GM15510 (cell line): ENCODE data around the gene SLC4A7.

Source experiments
- POLR2A ChIP-seq: IDR thresholded peaks from 3 replicates; pipeline ENCODE4 v1.6.1; 2011; ENCODE audit warnings: borderline replicate concordance; ENCODE audit not compliant: insufficient read length; ENCODE audit errors: extremely low read depth

Gene SLC4A7

DNA sequence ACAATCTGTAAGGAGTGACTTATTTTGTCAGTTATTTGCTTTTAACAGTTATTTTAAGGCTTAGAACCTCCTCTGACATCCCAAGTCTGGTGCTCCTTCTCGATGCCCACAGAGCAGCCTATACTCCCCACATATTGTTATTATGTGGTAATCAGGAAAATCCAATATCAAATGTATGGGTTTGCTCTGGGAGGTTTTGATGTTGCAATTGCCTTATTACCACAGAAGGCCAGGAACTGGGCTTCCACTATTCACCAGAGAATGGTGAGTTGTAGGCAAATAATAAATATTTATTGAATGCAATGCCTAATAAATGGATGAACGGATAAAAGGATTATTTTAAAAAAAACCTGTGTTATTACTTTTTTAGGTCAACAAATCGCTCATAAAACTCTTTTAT, 127.2 kb downstream of the SLC4A7 start:
- TF ChIP-seq POLR2A: no peak

DNA sequence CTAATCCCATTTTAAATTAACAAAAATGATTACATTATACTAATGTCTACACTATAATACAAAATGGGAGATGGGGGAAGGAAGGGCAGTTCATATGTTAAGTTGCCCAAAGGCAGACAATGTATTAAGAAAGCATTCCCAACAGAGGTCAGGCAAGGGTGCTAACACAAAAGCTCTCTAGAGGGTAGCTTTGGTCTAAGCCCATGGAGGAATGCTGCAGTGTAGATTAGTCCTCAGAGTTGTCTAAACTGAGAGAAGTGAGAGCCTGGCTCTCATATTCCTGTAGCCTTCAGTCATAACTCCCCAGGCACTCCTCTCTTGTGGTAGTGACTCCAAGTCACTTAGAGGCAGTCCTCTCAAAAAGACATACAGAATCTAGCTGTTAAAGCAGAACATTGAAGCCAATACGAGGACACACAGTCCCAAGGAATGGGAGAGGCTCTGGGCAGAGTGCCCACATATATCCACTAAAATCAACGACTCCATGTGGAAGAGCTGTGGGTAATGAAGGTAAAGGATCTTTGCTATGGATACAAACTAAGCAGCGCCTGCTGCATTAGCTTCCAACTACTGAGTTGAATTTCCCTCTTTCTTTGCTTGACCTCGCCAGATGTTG, 129.5 kb downstream of the SLC4A7 start:
- TF ChIP-seq POLR2A: no peak

GRCh38 chr3:27354161-27354560, 130.0 kb downstream of the SLC4A7 start:
- TF ChIP-seq POLR2A: no peak

DNA sequence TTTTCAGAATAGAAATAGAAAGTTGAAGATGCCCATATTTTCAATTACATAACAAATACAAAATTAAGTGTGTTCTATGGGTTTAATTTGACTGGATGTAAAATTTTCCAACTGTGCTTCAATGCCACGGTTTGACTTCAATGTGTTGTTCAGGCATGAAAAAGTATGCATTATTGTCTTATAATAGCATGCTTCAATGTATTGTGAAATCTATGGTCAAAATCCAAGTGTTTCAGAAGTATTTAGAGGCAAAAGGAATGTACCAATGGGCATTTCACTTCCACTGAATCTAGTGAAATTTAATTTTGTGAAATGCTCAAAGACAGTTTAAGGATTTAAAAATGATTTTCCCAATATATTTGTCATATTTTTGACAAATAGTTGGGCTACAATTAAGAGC, 131.0 kb downstream of the SLC4A7 start:
- no peak for TF ChIP-seq POLR2A

- TF ChIP-seq POLR2A: no peak
Observed at GRCh38 chr3:27352047-27352446, 132.1 kb downstream of the SLC4A7 start.

DNA sequence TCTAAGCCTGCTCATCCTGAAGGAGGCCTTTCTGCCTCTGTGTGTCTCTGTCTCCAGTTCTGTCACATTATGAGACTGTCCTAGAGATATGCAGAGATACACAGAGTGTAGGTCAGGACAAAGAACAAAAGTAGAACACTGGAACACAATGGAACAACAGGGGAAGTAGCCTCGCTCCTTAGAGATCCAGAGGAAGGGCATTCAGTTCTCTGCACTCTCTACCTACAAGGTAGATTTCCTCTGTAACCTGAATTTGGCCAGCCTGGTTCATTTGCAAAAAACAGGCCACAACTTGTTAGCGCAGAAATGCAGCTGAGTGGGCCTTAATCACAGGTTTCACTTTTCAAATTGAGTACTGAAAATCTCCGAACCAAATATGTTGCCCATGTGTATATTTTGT, 134.4 kb downstream of the SLC4A7 start:
- TF ChIP-seq POLR2A: no peak

- TF ChIP-seq POLR2A: no peak
Observed at GRCh38 chr3:27345959-27346865, 138.0 kb downstream of the SLC4A7 start.

DNA sequence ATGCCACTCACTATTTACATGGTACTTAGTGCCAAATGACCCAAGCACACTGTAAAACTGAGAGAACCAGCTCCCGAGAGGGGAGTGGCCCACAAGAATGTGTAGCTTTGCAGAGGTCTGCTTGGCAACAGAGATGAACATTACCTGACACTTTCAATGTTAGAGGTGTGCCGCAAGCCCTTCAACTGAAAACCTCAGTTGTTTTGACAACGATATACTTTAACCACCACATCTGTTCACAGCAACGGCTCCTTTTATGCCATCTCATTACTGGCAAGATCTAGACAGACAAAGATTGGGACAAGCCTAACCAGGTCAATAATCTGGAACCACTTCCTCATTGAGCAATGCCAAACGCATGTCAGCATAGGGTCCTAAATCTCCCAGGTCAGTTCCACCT, 138.7 kb downstream of the SLC4A7 start:
- TF ChIP-seq POLR2A: no peak

DNA sequence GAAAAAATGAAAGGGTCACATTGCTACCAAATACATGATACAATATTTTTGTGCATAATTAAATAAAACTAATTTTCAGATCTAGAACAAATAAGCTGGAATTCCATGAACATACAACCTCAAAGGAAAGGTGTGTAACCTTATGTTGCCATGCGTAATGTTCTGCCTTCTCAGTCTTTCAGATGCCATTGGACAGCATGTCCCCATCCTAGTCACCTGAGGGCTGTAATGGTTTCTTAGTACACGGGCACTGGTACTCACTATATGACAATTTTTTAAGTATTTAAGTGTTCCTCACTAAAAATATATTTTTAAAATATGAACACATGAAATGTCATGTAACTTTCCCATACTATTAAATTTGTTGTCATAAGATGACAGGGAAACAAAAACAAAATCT, 139.1 kb downstream of the SLC4A7 start:
- TF ChIP-seq POLR2A: no peak

GRCh38 chr3:27344192-27344591, 140.0 kb downstream of the SLC4A7 start:
- no peak for TF ChIP-seq POLR2A

DNA sequence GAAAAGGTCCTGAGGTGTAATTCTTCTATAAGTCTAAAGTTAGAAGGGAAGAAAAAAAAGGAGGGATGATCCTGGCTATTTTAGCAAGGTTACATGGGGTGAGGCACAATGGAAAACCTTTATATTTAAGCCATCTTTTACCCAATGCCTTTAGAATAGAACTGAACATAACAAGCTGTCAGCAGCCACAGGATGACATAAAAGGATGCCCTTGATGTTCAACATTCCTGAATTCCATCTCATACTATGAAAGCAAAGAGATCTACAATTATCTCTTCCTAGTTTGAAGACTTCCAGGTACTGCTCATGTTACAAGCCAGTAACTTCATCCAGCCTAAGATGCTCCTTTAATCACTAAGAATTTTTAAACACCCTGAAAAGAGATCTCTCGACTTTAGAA, 141.9 kb downstream of the SLC4A7 start:
- TF ChIP-seq POLR2A: no peak

GRCh38 chr3:27340534-27340933, 143.7 kb downstream of the SLC4A7 start:
- TF ChIP-seq POLR2A: no peak

DNA sequence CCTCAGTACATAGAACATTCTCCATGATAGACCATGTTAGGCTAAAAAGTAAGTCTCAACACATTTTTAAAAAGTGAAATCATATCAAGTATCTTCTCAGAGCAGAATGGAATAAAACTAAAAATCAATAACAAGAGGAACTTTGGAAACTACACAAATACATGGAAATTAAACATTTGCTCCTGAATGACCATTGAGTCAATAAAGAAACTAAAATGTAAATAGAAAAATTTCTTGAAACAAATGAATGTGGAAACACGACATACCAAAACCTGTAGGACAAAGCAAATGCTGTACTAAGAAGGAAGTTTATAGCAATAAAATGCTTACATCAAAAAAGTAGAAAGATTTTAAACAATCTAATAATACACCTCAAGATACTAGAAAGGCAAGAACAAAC, 148.6 kb downstream of the SLC4A7 start:
- no peak for TF ChIP-seq POLR2A

DNA sequence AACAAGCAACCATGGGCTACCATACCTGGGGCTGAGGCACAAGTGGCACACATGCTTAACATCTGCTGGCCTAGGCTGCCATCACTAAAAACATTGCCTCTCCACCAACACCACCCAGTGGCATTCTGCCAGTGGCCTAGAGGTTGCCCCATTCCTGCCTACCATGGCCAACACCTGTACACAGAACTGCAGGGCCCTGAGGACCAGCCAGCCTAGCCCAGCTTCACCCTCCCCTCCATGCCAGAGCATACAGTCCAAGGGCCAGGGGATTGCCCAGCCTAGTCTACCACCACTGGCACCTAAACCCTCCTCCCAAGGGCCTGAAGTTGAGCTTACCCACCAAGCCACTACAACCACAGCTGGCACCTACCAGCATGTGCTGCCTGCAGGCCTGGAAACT, 150.3 kb downstream of the SLC4A7 start:
- no peak for TF ChIP-seq POLR2A

DNA sequence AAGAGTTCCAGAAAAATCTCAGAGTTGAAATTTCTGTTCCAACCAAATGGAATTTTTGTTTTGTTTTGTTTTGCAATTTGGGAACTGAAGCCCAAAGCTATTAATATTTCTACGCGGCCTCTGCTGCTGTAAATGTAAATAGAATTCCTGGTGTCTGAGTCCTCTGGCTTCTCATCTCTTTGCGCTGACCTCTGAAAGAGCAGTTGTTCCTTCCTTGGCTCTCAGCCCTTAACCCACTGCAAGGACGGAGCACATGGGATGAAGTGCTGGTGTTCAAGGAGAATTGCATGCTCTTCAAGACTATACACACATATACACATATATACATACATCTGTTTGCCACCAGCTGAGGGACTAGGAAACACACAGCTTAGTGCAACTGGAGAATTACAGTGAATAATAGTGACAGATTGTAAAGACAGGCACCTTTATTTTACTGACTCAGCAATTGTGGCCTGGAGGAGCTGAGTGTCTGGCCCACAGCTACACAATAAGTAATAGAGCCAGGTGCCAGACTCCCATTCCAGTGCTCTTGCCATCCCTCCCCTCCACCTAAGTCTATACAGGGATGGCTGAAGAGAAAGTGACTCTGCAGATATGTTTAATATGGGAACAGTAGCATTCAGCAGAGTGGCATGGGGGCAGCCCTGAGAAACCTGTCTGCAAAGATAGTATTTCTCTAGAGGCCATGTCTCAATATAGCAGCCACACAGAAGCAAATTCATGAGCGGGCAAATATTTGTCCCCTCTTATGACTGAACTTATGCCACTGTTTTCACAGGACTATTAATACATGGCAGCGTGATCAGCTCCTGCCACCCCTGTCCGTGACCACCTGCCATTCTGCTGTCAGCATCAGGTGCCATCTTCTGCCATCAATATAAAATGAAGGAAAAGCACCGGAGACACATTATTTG, 157.3 kb downstream of the SLC4A7 start:
- TF ChIP-seq POLR2A: no peak
